Transverse colon (tissue), 3 donors: ENCODE measurements around the gene HS2ST1.

ENCODE experiments used
- CTCF ChIP-seq, 5 experiments: fragments of 200-600 bp in 3 of 5; fragments of 450-650 bp in 2 of 5; sonication (generic) in 3 of 5; IDR thresholded peaks; 1 replicate in 2 of 5; 2 replicates in 3 of 5; pipeline ENCODE4 v1.5.1; 2016 to 2017; ENCODE audit warnings: antibody characterized with exemption in 5 of 5, inconsistent platforms in 3 of 5, mild to moderate bottlenecking in 2 of 5, moderate library complexity in 1 of 5
- POLR2A ChIP-seq: fragments of 450-650 bp; IDR thresholded peaks from one replicate; pipeline ENCODE4 v1.6.1; 2016; ENCODE audit warnings: antibody characterized with exemption, mild to moderate bottlenecking, moderate library complexity

- no peak for TF ChIP-seq CTCF (IDR thresholded peaks at IDR 0.05)
- TF ChIP-seq POLR2A: no peak
Measured at GRCh38 chr1:86957221-86957620, 42.8 kb downstream of the HS2ST1 start.
